GM12875 (cell line): ENCODE data around the gene RSRC1.

ENCODE experiments used
- H3K4me3 ChIP-seq: one replicate; pipeline ENCODE4 v1.5.1; 2011; ENCODE audit warnings: low read depth, low read length, control low read depth
- TF ChIP-seq, protein P1 (sequence below): IDR thresholded peaks from 2 replicates; pipeline ENCODE4 v1.5.1; 2011; ENCODE audit warnings: low read depth, mild to moderate bottlenecking, control low read depth, inconsistent platforms, low read length, moderate library complexity, borderline replicate concordance; ENCODE audit not compliant: insufficient read depth

RSRC1 gene

DNA sequence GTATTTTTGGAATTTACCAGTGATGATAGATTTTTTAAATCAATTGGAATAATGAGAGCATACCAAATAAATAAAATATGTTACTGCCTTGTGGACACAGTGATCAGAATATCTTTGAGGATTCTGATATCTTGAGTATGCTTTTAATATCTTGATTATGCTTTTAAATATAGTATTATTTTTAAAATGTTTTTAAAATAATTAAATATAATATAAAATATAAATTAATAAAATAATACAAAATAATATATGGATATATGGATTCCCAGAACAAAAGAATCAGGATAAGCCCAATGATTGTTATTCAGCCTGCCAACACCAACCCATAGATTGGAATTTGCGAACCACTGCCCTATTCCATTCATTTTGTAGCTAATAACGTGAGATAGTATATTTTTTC lies 369.2 kb downstream of the RSRC1 start:
- no peak overlapping the region for H3K4me3 ChIP-seq
- TF ChIP-seq, protein P1, sequence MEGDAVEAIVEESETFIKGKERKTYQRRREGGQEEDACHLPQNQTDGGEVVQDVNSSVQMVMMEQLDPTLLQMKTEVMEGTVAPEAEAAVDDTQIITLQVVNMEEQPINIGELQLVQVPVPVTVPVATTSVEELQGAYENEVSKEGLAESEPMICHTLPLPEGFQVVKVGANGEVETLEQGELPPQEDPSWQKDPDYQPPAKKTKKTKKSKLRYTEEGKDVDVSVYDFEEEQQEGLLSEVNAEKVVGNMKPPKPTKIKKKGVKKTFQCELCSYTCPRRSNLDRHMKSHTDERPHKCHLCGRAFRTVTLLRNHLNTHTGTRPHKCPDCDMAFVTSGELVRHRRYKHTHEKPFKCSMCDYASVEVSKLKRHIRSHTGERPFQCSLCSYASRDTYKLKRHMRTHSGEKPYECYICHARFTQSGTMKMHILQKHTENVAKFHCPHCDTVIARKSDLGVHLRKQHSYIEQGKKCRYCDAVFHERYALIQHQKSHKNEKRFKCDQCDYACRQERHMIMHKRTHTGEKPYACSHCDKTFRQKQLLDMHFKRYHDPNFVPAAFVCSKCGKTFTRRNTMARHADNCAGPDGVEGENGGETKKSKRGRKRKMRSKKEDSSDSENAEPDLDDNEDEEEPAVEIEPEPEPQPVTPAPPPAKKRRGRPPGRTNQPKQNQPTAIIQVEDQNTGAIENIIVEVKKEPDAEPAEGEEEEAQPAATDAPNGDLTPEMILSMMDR: no peak

DNA sequence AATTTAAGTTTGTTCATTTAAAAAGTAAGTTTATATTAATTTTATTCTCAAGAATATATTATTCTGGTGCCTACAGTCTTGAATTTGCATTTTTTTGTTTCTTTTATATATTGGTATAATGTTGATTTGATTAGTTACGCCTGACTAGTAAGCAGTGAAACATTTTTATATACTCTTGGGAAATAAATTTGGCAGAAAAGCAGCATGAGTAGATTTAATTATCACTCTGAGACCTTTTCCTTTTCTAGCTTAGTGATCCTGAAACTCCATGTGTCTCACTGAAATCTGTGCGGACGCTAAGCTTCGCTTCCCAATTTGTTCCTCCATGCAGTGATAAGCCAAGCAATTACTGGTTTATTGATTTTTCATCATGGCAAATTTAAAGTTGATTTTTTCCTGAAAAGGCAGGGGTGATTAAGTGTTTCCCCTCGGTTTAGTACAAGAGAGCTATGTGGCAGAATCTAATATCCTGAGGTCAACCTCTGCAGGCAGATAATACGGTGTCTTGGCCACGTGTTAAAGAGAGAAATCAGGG lies 373.9 kb downstream of the RSRC1 start:
- no peak overlapping the region for H3K4me3 ChIP-seq
- TF ChIP-seq, protein P1: no peak

DNA sequence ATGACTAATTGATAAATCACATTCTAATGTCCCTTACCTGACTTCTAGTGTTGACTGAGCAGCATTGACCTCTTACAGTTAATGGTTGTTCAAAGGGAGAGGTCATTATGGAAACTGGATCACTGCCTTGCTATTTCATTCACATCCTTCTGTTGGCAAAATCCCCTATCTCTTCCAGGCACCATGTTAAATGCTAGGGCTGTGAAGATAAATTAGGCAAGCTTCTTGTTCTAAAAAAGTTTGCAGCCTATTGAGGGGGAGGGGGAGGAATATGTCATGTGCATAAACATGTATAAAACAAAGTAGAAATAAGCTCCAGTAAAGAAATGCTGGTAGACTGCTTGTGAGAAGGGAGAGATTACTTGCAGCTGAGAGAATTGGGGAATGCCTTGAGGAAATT lies 376.3 kb downstream of the RSRC1 start:
- TF ChIP-seq, protein P1: no peak
- no peak overlapping the region for H3K4me3 ChIP-seq

DNA sequence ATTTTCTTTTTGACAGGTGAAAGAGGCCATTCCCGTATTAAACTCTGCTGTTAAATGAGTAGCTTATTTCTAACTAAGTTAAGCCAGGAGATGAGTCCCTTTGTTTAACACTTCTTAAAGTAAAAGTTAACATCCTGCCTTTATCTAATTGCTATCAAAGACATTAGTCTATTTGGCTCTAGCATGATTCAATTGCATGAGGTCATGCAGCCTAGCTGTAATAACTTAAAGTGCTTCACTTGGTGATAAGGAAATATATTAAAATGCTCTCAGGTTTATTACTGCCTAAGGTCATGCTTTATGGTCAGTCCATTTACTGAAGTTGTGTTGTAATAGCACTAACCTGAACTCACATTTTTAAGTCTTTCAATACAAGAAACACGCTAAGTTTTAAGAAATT lies 378.8 kb downstream of the RSRC1 start:
- no peak overlapping the region for H3K4me3 ChIP-seq
- TF ChIP-seq, protein P1: no peak

DNA sequence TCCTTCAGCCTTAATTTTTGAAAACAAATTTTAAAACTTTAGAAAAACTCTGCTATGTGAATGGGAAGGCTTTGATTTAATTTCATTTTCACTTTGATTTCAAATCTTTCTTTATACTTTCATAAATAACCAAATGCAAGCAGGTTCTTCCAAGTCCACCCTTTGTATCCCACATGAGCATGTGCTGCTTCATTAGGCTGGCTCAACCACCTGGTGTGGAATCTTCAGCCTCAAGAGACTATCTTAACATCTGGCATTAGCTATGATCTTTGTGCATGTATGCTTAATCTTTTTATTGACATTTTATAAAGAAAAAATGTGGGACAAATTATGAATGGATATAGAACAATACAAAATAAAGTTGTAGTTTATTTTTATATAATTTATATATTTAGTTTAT lies 379.3 kb downstream of the RSRC1 start:
- no peak overlapping the region for H3K4me3 ChIP-seq
- TF ChIP-seq, protein P1: no peak

DNA sequence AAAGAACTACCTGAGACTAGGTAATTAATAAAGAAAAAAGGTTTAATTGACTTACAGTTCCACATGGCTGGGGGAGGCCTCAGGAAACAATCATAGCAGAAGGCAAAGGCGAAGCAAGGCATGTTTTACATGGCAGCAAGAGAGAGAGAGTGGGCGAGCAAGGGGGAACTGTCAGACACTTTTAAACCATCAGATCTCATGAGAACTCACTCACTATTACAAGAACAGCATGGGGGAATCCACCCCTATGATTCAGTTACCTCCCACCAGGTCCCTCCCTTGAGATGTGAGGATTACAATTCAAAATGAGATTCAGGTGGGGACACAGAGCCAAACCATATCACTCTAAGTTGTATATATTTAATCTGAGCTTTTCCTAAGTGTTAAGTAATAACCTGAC lies 382.1 kb downstream of the RSRC1 start:
- TF ChIP-seq, protein P1: no peak
- H3K4me3 ChIP-seq: no peak overlapping the region

DNA sequence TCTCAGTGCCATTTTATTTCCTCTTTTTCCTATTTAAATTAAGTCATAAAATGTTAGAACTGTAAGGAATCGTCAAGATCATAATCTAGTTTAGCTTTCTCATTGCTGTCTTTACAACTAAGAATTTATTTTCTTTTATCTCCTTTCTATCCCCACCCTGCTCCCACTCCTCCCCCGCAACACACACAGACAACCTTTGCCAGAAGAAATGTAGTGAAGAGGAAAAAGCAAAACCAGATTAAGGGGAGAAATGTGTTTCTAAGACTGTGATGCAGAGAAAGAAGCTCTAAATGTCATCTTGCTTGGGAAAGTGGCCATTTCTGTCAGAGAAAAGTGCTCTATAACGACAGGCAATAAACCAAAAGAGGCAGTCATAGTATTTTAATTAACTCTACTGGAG lies 382.8 kb downstream of the RSRC1 start:
- no peak overlapping the region for H3K4me3 ChIP-seq
- TF ChIP-seq, protein P1: no peak
